ENCODE data around the gene TOP2A.

- TF ChIP-seq EZH2phosphoT487 (IDR thresholded peaks at IDR 0.05; ENCODE audit: borderline replicate concordance, low read depth) = no peak
- no peak for TF ChIP-seq CTCF (IDR thresholded peaks at IDR 0.05)
- no peak for TF ChIP-seq RCOR1 (IDR thresholded peaks at IDR 0.05; ENCODE audit: low read length)
- TF ChIP-seq ELF1 (IDR thresholded peaks at IDR 0.05) = no peak
- no peak for TF ChIP-seq POLR2AphosphoS5 (IDR thresholded peaks at IDR 0.05; ENCODE audit: low read depth, low read length)
- no peak for TF ChIP-seq RFX5 (IDR thresholded peaks at IDR 0.05; ENCODE audit: low read length)
- no peak for TF ChIP-seq IRF3 (IDR thresholded peaks at IDR 0.05; ENCODE audit: low read depth, low read length)
- TF ChIP-seq CHD2 (IDR thresholded peaks at IDR 0.05; ENCODE audit: low read length, partially characterized antibody) = no peak
- TF ChIP-seq NRF1 (IDR thresholded peaks at IDR 0.05; ENCODE audit: low read depth, low read length) = no peak
- no peak for TF ChIP-seq TAF1 (IDR thresholded peaks at IDR 0.05; ENCODE audit: borderline replicate concordance, low read depth, low read length)
- no peak for TF ChIP-seq ZBTB33 (IDR thresholded peaks at IDR 0.05; ENCODE audit: borderline replicate concordance, low read depth)
Measured at GRCh38 chr17:40366861-40367518, 50.7 kb downstream of the TOP2A start.
